GM19240 (cell line): ENCODE measurements around the gene BPHL.
A peak's percentile ranks its signal among the peaks of the same experiment; 100 is the strongest.
"Not testable (repeated sequence)": the region's sequence is repeated elsewhere in the genome, so short reads cannot be mapped to it uniquely, and the experiment has no call there.

ENCODE experiments used
- DNase-seq: peaks from one replicate; pipeline ENCODE4 v3.0.0; 2011; ENCODE audit warnings: low spot score; ENCODE audit not compliant: insufficient read length

Gene BPHL

GRCh38 chr6:3156184-3157130, 37.9 kb downstream of the BPHL start:
- DNase-seq: not testable (repeated sequence)

GRCh38 chr6:3157131-3157933, 38.8 kb downstream of the BPHL start, which contains the start of gene TUBB2A:
Gene TUBB2A (minus strand): TSS chr6:3157544. CDS start chr6:3157463, 81 bp downstream.
- peak; percentile 83 for DNase-seq

DNA sequence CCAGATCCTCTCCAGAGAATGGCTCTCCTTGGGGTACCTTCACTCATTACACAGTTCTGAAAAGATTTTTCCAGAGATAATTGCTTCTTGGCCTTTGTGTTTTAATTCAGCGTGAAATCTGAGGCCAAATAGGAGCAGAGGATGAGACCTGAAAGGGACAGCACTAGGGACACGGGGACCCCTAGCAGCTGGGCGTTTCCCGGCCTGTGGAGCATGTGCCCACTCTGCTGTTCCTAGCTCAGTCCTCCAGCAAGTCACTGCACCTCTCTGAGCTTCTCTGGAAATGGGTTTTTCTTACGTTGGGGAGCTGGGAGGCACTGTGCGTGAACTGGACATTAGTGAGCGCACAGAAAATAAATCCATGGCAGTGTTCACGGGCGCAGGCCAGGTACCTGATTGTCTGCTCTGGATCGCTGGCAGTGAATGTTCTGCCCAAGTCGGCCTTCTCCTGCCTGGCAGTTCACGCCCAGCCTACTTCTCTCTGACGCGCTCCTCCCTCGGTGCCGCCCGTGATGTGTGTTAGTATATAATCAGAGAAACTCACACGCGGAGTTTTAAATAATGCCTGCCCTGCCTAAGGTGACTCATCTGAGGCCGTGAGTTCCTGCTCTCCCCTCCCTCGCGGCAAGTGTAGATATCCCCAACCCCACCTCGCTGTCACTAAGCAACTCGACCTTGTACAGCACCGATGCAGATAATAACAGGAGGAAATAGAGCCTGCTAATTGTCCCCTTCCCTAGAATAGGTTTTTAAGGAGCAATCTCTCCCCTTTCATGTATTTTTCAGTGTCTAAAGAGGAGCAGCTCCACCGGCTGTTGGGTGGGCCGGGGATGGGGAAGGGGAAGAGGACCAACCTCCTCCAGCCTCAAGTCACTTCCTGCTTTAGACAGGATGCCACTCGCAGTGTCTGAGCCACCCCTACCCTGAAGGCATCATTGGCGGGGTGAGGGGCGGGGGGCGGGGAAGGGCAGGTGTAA, 41.6 kb downstream of the BPHL start:
- no peak for DNase-seq

DNA sequence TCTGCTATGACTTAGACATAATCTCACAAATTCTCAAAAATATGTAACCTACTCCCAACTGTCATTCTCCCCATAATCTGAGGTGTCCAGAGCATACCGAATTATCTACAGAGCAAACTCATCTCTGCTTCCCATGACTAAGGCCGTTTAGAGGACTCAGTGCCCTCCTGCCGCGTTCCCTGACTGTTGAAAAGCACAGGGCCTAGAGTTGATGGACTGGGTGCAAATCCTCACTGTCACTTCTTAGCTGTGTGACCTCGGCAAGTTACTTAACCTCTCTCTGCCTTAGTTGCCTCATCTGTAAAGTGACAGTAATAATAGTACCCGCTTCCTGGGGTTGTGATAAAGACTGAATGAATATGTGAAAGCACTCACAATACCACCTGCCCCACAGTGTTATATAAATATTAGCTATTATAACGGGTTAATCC, 43.6 kb downstream of the BPHL start:
- DNase-seq: no peak

DNA sequence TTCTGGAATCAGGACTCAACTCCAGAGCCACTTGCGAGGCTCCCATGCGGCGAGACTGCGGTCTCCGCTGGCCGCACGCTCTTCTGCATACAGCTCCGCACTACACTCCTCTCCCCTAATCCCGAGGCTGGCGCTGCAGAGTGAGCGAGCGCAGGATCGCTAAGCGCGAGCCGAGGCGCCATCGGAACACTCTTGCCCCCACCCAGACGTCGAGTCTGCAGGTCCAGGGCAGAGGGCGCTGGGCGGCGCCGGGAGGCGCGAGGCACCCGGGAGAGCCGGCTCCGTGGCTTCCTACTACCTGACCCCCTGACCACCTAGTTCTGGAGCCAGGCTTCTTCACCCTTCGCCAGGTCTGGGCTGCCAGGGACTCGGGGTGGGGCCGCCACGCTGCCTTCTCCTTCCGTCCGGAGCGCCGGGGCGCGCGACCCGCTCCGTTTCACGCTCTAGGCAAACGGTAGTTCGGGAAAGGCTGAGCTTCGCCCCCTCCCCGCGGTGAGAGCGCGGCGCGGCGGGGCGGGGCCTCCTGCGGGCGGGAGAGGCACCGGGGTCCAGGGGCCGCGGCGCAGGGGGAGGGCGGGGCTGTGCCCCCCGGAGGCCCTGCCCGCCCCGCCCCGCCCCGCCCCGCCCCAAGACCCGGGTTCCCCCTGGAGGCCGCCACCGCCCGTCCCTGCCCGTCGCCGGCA, 44.2 kb downstream of the BPHL start:
- peak; percentile 50 for DNase-seq

DNA sequence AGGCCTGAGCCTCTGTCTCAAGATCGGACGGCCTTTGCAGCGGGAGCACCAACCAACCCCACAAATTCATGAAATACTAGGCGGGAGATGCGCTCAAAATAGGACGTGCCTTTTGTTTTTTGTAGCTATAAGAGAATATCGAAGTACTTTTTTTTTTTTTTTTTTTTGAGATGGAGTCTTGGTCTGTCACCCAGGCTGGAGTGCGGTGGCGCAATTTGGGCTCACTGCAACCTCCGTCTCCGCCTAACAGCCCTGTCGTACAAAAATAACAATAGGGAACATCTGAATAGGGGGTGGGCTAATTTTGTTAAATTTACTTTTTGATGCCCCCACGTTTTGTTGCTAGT, 44.7 kb downstream of the BPHL start:
- no peak for DNase-seq

GRCh38 chr6:3164388-3164787, 45.9 kb downstream of the BPHL start:
- DNase-seq: no peak

- DNase-seq: no peak
These were observed 47.4 kb downstream of the BPHL start for GRCh38 chr6:3165631-3166534.

DNA sequence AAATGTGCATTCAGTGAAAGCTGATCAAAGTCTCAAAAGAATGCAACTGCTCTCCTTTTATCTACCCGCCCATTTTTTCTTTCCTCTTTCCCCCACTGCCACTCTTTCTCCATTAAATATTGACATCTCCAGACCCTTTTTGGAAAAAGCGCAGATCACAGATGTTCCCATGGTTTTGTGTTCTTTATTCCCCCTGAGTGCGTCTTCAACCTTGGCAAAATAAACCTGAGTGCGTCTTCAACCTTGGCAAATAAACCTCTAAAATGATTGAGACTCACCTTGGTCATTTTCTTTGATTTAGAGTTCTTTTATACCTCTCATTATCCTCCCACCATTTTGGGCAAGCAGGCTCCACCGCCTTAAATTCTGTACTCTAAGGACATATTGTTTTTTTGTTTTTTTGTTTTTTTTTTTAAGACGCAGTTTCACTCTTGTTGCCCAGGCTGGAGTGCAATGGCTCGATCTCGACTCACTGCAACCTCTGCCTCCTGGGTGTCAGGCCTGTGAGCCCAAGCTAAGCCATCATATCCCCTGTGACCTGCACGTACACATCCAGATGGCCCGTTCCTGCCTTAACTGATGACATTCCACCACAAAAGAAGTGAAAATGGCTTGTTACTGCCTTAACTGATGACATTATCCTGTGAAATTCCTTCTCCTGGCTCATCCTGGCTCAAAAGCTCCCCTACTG, 48.2 kb downstream of the BPHL start:
- DNase-seq: not testable (repeated sequence)

- DNase-seq: not testable (repeated sequence)
These were observed 49.5 kb downstream of the BPHL start for GRCh38 chr6:3168046-3168445.

- not testable (repeated sequence) for DNase-seq
These were observed 52.2 kb downstream of the BPHL start for GRCh38 chr6:3170676-3171075.

DNA sequence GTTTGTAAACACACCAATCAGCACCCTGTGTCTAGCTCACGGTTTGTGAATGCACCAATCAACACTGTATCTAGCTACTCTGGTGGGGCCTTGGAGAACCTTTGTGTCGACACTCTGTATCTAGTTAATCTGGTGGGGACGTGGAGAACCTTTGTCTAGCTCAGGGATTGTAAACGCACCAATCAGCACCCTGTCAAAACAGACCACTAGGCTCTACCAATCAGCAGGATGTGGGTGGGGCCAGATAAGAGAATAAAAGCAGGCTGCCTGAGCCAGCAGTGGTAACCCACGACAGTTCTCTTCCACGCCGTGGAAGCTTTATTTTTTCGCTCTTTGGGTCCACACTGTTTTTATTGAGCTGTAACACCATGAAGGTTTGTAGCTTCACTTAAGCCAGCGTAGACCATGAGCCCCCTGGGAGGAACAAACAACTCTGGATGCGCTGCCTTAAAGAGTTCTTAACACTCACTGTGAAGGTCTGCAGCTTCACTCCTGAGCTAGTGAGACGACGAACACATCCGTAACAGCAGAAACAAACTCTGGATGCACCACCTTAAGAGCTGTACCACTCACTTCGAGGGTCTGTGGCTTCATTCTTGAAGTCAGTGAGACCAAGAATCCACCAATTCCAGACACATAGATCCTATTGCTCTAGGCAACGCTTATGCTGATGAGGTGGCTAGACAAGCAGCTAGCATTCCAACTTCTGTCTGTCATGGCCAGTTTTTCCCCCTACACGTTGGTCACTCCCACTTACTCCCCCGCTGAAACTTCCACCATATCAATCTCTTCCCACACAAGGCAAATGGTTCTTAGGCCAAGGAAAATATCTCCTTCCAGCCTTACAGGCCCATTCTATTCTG, 53.0 kb downstream of the BPHL start:
- DNase-seq: not testable (repeated sequence)

- DNase-seq: not testable (repeated sequence)
These were observed 54.3 kb downstream of the BPHL start for GRCh38 chr6:3172789-3173188.

DNA sequence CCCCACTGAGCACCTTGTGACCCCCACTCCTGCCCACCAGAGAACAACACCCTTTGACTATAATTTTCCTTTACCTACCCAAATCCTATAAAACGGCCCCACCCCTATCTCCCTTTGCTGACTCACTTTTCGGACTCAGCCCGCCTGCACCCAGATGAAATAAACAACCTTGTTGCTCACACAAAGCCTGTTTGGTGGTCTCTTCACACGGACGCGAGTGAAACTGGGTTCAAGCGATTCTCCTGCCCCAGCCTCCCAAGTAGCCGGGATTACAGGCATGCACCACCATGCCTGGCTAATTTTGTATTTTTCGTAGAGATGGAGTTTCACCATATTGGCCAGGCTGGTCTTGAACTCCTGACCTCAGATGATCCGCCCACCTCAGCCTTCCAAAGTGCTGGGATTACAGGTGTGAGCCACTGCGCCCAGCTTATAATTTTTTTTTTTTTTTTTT, 55.2 kb downstream of the BPHL start:
- not testable (repeated sequence) for DNase-seq

DNA sequence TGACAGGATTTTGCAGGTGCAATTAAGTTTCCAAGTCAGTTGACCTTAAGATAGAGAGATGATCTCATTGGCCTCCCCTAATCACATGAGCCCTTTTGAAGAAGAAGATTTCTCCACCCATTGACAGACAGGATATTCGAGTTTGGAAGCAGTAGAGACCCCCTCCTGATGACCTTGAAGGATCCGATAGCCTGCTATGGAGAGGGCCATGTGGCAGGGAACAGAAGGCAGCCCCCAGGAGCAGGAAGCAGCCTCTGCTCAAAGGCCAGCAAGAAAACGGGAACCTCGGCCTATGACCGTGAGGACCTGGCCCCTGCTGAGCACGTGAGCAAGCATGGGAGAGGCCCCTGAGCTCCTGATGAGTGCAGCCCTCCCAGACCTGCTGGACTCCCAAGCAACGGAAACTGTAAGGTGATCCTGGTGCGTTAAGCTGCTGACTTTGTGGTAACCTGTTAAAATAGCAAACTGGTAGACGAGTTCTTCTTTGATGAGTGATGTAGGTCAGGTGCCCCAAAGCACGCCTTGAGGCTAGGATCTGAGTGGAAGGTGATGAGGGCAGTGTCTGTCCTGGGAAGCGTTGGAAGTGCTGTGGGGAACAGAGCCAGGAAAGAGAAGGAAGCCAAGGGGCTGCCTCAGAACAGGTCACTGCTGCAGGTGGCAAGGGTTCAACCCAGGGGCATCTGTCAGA, 57.3 kb downstream of the BPHL start:
- no peak for DNase-seq

DNA sequence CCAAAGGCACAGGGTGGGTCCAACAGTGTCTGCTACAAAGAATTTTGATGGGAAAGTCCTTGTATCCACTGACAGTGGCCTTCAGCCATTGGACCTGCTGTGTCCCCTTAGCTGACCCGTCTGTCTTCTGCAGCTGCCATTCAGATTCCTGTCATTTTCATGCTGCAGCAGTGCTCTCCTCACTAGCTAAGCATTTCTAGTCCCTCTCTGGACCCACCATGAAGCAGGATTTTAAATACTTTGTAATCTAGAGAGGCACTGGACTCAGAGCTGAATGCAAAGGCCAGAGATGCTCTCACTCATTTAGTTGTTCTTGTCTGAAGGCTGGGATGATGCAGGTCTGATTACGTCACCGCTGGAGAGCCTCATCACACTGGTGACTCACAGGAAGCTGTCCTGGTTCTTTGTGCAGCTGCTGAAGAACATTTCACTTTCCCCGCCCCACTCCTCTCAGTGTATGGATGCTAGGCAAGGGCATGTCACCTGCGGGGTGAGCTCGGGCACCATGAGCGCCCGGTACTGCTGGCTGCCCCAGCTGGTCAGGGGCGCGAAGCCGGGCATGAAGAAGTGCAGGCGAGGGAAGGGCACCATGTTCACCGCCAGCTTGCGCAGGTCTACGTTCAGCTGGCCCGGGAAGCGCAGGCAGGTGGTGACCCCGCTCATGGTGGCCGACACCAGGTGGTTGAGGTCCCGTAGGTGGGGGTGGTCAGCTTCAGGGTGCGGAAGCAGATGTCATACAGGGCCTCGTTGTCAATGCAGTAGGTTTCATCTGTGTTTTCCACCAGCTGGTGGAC, 58.2 kb downstream of the BPHL start:
- no peak for DNase-seq
